HG03095 (cell line): Measurements from ENCODE around the gene TXNRD2.

Source experiments
- ATAC-seq: cut with Tn5 transposase; IDR thresholded peaks from one replicate; pipeline ENCODE4 v1.9.1; 2021; ENCODE audit warnings: moderate library complexity; ENCODE audit not compliant: unreplicated experiment

TXNRD2 gene

GRCh38 chr22:19967850-19968449 is 26.3 kb upstream of the TXNRD2 start:
- no peak for ATAC-seq

DNA sequence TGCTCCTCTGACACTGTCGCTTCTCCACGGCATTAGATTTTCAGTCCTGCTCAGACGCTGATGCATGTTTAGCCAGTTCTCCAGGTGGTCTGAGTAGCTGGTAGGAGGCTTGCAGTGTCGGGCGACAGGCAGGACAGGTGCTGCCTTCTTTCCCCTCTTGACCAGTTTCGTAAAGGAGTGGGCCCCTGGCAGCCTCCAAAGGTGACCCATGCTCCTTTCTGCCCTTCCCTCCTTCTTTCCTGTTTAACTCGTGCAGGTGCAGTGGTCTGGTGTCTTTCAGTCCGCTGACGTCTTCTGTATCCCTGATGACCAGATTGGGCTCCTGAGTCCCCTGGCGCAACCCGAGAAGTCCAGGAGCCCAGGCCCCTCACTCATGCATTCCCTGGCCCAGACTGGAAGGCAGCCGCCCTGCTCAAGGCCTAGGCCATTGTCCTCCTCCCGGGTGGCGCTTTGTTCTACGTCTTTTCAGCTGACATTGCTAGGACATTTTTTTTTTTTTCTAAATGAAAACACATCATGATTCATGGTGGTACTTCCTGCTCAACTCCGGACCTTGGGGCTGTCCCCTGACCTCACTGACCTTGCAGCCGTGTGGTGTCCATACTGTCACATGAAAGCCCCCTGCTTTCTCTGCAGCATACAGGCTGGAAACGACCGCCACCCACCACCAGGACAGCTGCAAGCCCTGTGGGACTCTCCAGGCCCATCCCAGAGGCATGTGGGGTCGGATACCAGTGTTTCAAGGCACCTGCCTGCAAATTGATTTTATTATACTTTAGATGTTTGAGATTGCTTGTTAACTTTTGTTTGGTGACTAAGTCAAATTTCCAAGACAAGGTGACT is 25.5 kb upstream of the TXNRD2 start:
- ATAC-seq = no peak

DNA sequence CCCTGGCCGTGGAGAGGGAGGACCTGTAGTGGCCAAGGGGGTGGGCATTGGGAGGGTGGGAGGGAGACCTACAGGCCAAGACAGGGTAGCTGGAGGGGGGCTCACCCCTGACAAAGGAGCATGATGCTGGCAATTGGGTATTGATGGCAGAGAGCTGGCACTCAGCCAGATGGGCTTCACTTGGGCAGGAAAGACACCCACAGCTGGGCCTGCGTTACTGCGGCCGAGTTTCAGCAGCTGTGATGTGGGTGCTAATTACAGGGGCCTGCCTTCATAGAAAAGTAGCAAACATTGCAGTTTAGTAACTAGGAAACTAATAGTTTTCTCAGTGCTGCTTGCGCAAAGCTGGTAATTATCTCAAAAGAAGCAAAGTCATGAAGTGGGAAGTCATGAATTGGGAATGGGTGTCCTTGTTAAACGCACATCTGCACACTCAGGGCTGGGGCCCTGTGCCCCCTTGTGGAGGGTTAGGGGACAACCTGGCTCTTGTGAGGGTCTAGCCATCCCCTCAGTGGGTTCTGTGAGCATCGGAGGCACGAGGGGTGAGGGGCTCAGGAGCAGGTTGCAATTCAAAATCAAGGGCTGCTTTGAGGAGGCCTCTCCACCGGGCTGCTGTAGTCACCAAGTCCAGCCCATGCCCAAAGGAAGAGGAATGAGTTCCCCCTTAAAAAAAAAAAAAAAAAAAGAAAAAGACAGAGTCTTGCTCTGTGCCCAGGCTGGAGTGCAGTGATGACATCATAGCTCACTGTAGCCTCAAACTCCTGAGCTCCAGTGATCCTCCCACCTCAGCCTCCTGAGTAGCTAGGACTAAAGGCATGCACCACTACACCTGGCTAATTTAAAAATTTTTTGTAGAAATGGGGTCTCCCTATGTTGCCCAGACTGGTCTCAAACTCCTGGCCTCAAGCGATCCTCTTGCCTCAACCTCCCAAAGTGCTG is 24.4 kb upstream of the TXNRD2 start:
- ATAC-seq = no peak

- no peak for ATAC-seq
Measured at GRCh38 chr22:19964701-19965386, 23.2 kb upstream of the TXNRD2 start.

GRCh38 chr22:19963863-19964642 is 22.4 kb upstream of the TXNRD2 start:
- ATAC-seq = no peak

DNA sequence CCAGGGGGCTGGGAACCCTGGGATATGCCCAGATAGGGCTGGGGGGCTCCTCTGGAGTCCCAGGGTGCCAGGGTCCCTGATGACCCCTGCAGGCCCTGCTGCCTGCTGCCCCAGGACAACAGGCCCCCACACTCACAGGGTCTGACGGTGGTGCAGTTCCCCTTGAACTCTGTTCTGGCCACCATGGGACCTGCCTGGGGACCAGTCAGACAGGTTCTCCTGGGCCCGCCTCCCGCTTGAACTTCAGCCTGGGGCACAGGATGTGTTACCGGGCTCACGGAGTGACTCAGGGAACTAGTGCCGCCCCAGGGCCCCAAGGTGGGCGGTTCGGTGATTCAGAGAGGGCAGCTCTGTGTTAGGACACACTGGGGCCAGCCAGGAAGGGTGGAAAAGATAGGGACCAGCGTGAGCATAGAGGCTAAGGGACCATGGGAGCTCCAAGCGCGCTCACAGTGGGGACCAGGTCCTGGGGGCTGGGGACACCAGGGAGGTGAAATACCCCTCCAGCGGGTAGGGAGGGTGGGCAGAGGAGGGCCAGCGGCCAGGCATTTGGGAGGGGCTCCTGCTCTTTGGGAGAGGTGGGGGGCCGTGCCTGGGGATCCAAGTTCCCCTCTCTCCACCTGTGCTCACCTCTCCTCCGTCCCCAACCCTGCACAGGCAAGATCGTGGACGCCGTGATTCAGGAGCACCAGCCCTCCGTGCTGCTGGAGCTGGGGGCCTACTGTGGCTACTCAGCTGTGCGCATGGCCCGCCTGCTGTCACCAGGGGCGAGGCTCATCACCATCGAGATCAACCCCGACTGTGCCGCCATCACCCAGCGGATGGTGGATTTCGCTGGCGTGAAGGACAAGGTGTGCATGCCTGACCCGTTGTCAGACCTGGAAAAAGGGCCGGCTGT is 21.5 kb upstream of the TXNRD2 start:
- ATAC-seq = no peak

DNA sequence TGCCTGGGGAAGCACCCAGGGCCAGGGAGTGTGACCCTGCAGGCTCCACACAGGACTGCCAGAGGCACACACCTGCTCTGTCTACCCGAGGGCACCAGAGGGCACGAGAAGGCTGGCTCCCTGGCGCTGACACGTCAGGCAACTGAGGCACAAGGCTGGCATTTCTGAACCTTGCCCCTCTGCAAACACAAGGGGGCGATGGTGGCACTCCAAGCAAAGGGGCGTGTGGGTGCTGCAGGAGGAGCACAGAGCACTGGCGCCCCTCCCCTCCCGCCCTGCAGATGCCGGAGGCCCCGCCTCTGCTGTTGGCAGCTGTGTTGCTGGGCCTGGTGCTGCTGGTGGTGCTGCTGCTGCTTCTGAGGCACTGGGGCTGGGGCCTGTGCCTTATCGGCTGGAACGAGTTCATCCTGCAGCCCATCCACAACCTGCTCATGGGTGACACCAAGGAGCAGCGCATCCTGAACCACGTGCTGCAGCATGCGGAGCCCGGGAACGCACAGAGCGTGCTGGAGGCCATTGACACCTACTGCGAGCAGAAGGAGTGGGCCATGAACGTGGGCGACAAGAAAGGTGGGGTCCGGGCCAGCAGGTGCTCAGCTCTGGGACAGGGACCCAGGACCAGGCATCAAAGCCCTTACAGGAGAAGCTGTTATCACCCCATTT is 20.8 kb upstream of the TXNRD2 start:
- ATAC-seq = no peak

DNA sequence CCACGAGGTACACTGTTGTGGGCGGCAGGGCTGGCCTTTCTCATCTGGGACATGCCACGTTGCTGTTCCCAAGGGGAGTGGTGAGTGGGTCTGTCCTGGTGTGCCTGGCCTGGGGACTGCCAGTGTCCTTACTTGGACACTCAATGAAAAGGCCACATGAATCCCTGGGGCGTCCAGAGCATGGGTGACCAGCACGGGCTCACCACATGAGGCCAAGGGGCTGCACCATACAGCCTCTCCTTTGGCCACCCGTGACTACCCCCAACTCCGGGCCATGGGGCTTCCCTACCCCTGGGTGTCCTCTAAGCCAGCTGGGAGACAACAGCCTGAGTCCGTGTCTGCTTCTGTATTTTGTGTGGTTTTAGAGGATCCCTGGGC is 20.2 kb upstream of the TXNRD2 start:
- ATAC-seq = no peak

GRCh38 chr22:19961201-19961580 is 19.6 kb upstream of the TXNRD2 start:
- ATAC-seq = no peak

DNA sequence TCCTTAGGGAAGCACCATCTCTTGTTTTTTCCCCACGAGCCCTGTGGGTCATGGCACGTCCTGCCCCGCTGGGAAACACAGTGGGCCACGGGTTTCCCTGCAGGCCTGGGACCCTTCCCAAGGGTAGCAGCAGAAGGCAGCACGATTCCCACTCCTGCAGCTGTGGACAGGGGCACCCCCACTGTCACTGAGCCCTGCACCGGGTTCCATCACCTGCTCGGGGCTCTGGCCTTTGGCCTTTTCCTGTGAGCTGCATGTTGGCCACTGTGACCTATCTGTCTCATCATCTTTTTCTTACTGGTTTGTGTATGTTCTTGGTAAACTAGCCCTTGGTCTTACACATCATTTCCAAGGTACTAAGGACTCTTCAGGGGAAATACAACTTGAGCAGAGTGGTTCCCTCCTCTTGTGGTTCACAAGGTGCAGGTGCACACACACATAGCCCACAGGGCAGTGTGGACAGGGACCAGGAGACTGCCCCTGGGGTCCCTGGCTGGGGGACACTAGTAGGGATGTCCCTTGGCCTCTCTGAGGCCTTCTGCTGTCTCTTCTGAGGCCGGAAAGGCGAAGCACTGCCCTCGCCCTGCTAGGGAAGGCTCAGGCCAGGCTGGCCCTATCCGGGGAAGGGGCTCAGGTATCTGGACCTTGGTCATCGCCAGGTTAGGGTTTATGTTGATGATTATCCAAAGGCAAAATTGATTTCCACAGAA is 19.0 kb upstream of the TXNRD2 start:
- ATAC-seq = no peak

DNA sequence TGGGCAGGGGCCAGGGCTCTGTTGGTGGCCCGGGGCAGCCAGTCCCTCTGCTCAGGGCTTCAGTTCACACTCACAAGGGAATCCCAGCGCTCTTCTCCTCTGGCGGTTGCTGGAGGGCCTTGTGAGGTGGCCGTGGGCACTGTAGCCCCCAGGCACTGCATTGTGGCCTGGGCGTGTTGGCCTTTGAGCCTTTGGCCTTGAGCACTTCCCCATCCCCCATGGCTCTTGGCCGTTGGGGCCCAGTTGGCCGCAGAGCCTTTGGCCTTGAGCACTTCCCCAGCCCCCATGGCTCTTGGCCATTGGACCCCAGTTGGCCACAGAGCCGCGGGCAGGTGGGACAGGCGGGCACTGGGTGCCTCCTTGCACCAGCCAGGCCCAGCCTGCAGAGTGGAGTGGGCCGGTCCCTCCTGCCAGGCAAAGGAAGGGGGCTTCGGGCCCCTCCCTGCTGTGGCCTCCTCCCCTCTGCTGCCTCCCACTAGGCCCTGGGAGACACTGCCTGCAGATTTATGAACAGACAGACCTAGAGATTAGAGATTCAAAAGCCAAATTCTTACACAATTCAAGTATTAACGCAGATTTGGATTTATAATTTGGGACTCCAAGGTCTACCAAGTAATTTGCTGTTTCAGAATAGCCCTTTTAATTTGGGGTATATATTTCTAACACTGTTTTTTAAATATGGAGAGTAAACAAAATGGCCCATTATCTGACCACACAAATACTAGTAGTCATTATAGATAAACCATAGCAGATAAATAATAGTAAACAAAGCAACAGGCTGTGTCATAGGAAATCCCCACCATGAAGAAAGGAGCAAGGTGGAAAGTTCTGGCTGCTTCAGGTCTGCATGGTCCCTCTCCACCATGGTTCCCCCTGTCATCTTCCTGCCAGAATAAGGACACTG is 18.2 kb upstream of the TXNRD2 start:
- ATAC-seq = no peak

GRCh38 chr22:19959043-19959586 is 17.5 kb upstream of the TXNRD2 start:
- ATAC-seq = no peak

GRCh38 chr22:19958083-19959042 is 16.7 kb upstream of the TXNRD2 start:
- ATAC-seq = no peak

GRCh38 chr22:19957445-19957844 is 15.8 kb upstream of the TXNRD2 start:
- no peak for ATAC-seq

- no peak for ATAC-seq
Measured at GRCh38 chr22:19955241-19956128, 13.9 kb upstream of the TXNRD2 start.
